H1 (cell line): ENCODE data around the gene TMEM145. TPM values are rescaled to one million over a fixed set of nuclear protein-coding genes. Genes with fewer than 3 reads are reported as not detected.

Source experiments
- ATF3 ChIP-seq: IDR thresholded peaks from 2 replicates; pipeline ENCODE4 v1.6.1; 2011; ENCODE audit warnings: low read depth, mild to moderate bottlenecking, low read length; ENCODE audit not compliant: insufficient read depth
- BCL11A ChIP-seq, 2 experiments: IDR thresholded peaks; one replicate each; pipeline ENCODE4 v1.6.1; 2011; ENCODE audit warnings: low read depth in 2 of 2, low read length in 2 of 2, mild to moderate bottlenecking in 2 of 2
- E2F6 ChIP-seq: IDR thresholded peaks from 2 replicates; pipeline ENCODE4 v1.6.1; 2012; ENCODE audit warnings: inconsistent platforms
- GABPA ChIP-seq: IDR thresholded peaks from 2 replicates; pipeline ENCODE4 v1.6.1; 2011; ENCODE audit warnings: mild to moderate bottlenecking, low read length, moderate library complexity, borderline replicate concordance; ENCODE audit not compliant: insufficient read depth
- GTF2F1 ChIP-seq: IDR thresholded peaks from 2 replicates; pipeline ENCODE4 v1.6.1; 2012; ENCODE audit warnings: low read depth, low read length, improper control_type of control experiment, borderline replicate concordance
- JUND ChIP-seq: IDR thresholded peaks from 2 replicates; pipeline ENCODE4 v1.6.1; 2011; ENCODE audit warnings: mild to moderate bottlenecking, improper control_type of control experiment, low read length
- PHF8 ChIP-seq: fragments of 200-600 bp; sonication (generic); conservative IDR thresholded peaks from 2 replicates; pipeline ENCODE4 v1.7.1; 2012; ENCODE audit warnings: low read depth, mild to moderate bottlenecking, inconsistent platforms, low read length, moderate library complexity
- RBBP5 ChIP-seq: IDR thresholded peaks from 2 replicates; pipeline ENCODE4 v1.7.1; 2012; ENCODE audit warnings: low read depth, mild to moderate bottlenecking, inconsistent platforms, low read length, moderate library complexity, borderline replicate concordance
- microRNA-seq, 2 experiments: library from miRNA; unstranded; fragments of <30 nt; microRNA quantifications; one replicate each; pipeline versions ENCODE4 to v1.2.0, GENCODE V29; 2016 to 2020; ENCODE audit warnings: borderline microRNAs expressed in 2 of 2, borderline number of aligned reads in 2 of 2, borderline replicate concordance in 1 of 2
- polyA plus RNA-seq, 7 experiments: library from polyadenylated mRNA; depleted of rRNA in 3 of 7; stranded (reverse) in 5 of 7; unstranded in 2 of 7; fragments of >200 nt in 5 of 7; fragments of 200-250 nt in 2 of 7; gene quantifications; 1 replicate in 5 of 7; 2 replicates in 1 of 7; 4 replicates in 1 of 7; pipeline versions ENCODE4 v1.2.1 to v1.2.3, GENCODE V29; 2011 to 2013; ENCODE audit warnings: missing spikeins in 2 of 7, mixed read lengths in 2 of 7
- small RNA-seq: library from polyadenylated mRNA; stranded (forward); fragments of <200 nt; extraction: miRNeasy Mini kit (QIAGEN cat#:217004); gene quantifications from one replicate; pipeline ENCODE3, GENCODE V24; 2013; ENCODE audit not compliant: insufficient read depth
- total RNA-seq: library from RNA; stranded (reverse); fragmentation: NEBNext Ultra II Directional; extraction: Animal tissue kit (Norgen Biotek cat#: 25700); gene quantifications from 2 replicates; pipeline ENCODE4 v1.2.1, GENCODE V29; 2021

The TMEM145 gene
- total and polyA plus RNA-seq, 2 of the 8 experiments (the other 6 are each of a cell fraction or from before 2014, with no cell fraction given): 2.3 to 4.7 TPM

- TF ChIP-seq BCL11A (IDR thresholded peaks at IDR 0.05; ENCODE audit: low read depth in 2 of 2, low read length in 2 of 2) (no peak), GABPA (no peak), PHF8 (no peak), ATF3 (no peak), RBBP5 (no peak), E2F6 (no peak), JUND (no peak), GTF2F1 (no peak)
Observed at GRCh38 chr19:42370626-42371175, 57.6 kb downstream of the TMEM145 start (continued).

Small RNA genes within 50 kb of the gene (microRNA-seq; reads per million reads assigned to microRNA genes)
- 0 reads per million in 2 experiments for gene MIR8077

Small RNA genes within 50 kb of the gene (small RNA-seq; reads per million reads assigned to genes)
- not detected for gene MIR8077

Other genes starting within 250 kb of the TMEM145 start
- 42.9 and 45.1 TPM in 2 replicates for gene GRIK5, start 243.1 kb upstream of the TMEM145 start, total RNA-seq
- gene GRIK5, start 243.1 kb upstream of the TMEM145 start, polyA plus RNA-seq (2011; rRNA removed): 17.8 and 25.3 TPM in 2 replicates
- 27.0 and 28.6 TPM in 2 replicates for gene ZNF574, start 237.1 kb upstream of the TMEM145 start, total RNA-seq
- gene ZNF574, start 237.1 kb upstream of the TMEM145 start, polyA plus RNA-seq (2011; rRNA removed): 38.8 and 53.8 TPM in 2 replicates
- gene POU2F2, start 180.9 kb upstream of the TMEM145 start, total RNA-seq: 6.1 and 7.2 TPM in 2 replicates
- gene POU2F2, start 180.9 kb upstream of the TMEM145 start, polyA plus RNA-seq (2011; rRNA removed): 5.0 and 7.3 TPM in 2 replicates
- gene DEDD2, start 95.6 kb upstream of the TMEM145 start, total RNA-seq: 32.6 and 37.8 TPM in 2 replicates
- 65.0 and 74.3 TPM in 2 replicates for gene DEDD2, start 95.6 kb upstream of the TMEM145 start, polyA plus RNA-seq (2011; rRNA removed)
- 13.5 and 14.1 TPM in 2 replicates for gene ZNF526, start 93.0 kb upstream of the TMEM145 start, total RNA-seq
- gene ZNF526, start 93.0 kb upstream of the TMEM145 start, polyA plus RNA-seq (2011; rRNA removed): 8.4 and 10.0 TPM in 2 replicates
- gene GSK3A, start 70.7 kb upstream of the TMEM145 start, total RNA-seq: 54.9 and 55.3 TPM in 2 replicates
- 84.0 and 89.0 TPM in 2 replicates for gene GSK3A, start 70.7 kb upstream of the TMEM145 start, polyA plus RNA-seq (2011; rRNA removed)
- 62.7 and 73.9 TPM in 2 replicates for gene ERF, start 58.2 kb upstream of the TMEM145 start, total RNA-seq
- 43.7 and 67.6 TPM in 2 replicates for gene ERF, start 58.2 kb upstream of the TMEM145 start, polyA plus RNA-seq (2011; rRNA removed)
- gene CIC, start 44.1 kb upstream of the TMEM145 start, total RNA-seq: 43.6 and 48.4 TPM in 2 replicates
- gene CIC, start 44.1 kb upstream of the TMEM145 start, polyA plus RNA-seq (2011; rRNA removed): 13.2 and 23.1 TPM in 2 replicates
- gene PRR19, start 11.2 kb upstream of the TMEM145 start, total RNA-seq: 6.7 and 7.2 TPM in 2 replicates
- gene PRR19, start 11.2 kb upstream of the TMEM145 start, polyA plus RNA-seq (2011; rRNA removed): 7.5 and 8.9 TPM in 2 replicates
- gene PAFAH1B3, start 10.7 kb upstream of the TMEM145 start, total RNA-seq: 124 and 132 TPM in 2 replicates
- 248 and 294 TPM in 2 replicates for gene PAFAH1B3, start 10.7 kb upstream of the TMEM145 start, polyA plus RNA-seq (2011; rRNA removed)
- 22.3 and 23.7 TPM in 2 replicates for gene MEGF8, start 12.3 kb downstream of the TMEM145 start, total RNA-seq
- gene MEGF8, start 12.3 kb downstream of the TMEM145 start, polyA plus RNA-seq (2011; rRNA removed): 13.0 and 22.9 TPM in 2 replicates
- 8.9 and 12.6 TPM in 2 replicates for gene CNFN, start 77.0 kb downstream of the TMEM145 start, total RNA-seq
- gene CNFN, start 77.0 kb downstream of the TMEM145 start, polyA plus RNA-seq (2011; rRNA removed): 31.5 and 54.3 TPM in 2 replicates
- gene LIPE, start 114.1 kb downstream of the TMEM145 start, total RNA-seq: 12.5 and 15.9 TPM in 2 replicates
- gene LIPE, start 114.1 kb downstream of the TMEM145 start, polyA plus RNA-seq (2011; rRNA removed): 8.7 and 17.0 TPM in 2 replicates
- not detected in 2 replicates for gene CXCL17, start 129.6 kb downstream of the TMEM145 start, total RNA-seq
- gene CXCL17, start 129.6 kb downstream of the TMEM145 start, polyA plus RNA-seq (2011; rRNA removed): 0.11 TPM in 1 of 2 replicates, not detected in the other
- 1.8 and 2.0 TPM in 2 replicates for gene CEACAM1, start 215.2 kb downstream of the TMEM145 start, total RNA-seq
- 2.0 and 3.6 TPM in 2 replicates for gene CEACAM1, start 215.2 kb downstream of the TMEM145 start, polyA plus RNA-seq (2011; rRNA removed)